Measurements from ENCODE around the gene DPP3. TPM values are rescaled to one million over a fixed set of nuclear protein-coding genes. Genes with fewer than 3 reads are reported as not detected.

Gene DPP3
- total and polyA plus RNA-seq, 2 donors (not counting 1 experiment from before 2014, with no cell fraction given), result 21.5 to 40.6 TPM

GRCh38 chr11:66529655-66530054, 49.4 kb downstream of the DPP3 start:
- no peaks in the 10 kb centered on the region for H3K79me2 ChIP-seq (ENCODE audit: control insufficient read depth, insufficient read depth, low read length)
- 97% methylated on average over 10 of the region's 13 CpGs for WGBS (ENCODE audit: insufficient coverage)
- H3K4me1 ChIP-seq (ENCODE audit: control insufficient read depth in 2 of 2, insufficient read depth in 2 of 2, low read length in 2 of 2), result no peaks in the 10 kb centered on the region
- H3K4me3 Mint-ChIP-seq, result no peak overlapping the region
- H3K4me2 ChIP-seq (replicated peaks; ENCODE audit: low read depth, low read length, poor library complexity, severe bottlenecking), result no peak overlapping the region
- H3K9ac ChIP-seq (ENCODE audit: low read length), result no peak overlapping the region
- no peak for TF ChIP-seq EZH2 (IDR thresholded peaks at IDR 0.05; ENCODE audit: borderline replicate concordance, insufficient read depth, low read depth, low read length, poor library complexity, severe bottlenecking)
- TF ChIP-seq, protein P1, sequence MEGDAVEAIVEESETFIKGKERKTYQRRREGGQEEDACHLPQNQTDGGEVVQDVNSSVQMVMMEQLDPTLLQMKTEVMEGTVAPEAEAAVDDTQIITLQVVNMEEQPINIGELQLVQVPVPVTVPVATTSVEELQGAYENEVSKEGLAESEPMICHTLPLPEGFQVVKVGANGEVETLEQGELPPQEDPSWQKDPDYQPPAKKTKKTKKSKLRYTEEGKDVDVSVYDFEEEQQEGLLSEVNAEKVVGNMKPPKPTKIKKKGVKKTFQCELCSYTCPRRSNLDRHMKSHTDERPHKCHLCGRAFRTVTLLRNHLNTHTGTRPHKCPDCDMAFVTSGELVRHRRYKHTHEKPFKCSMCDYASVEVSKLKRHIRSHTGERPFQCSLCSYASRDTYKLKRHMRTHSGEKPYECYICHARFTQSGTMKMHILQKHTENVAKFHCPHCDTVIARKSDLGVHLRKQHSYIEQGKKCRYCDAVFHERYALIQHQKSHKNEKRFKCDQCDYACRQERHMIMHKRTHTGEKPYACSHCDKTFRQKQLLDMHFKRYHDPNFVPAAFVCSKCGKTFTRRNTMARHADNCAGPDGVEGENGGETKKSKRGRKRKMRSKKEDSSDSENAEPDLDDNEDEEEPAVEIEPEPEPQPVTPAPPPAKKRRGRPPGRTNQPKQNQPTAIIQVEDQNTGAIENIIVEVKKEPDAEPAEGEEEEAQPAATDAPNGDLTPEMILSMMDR (IDR thresholded peaks at IDR 0.05), result no peak
- ATAC-seq (ENCODE audit: low read depth) (no peak), DNase-seq (no peak)
- no peaks in the 10 kb centered on the region for H4K20me1 ChIP-seq (ENCODE audit: control insufficient read depth, insufficient read depth, low read length, poor library complexity, severe bottlenecking)
- ChIA-PET CTCF (no interaction called here), POLR2A (no interaction called here)
- H3K4me1 Mint-ChIP-seq, result no peaks in the 10 kb centered on the region
- no peak overlapping the region for H3K27ac Mint-ChIP-seq
- intact Hi-C loops (cut with micrococcal nuclease), result no loop called here
- H3K36me3 ChIP-seq (replicated peaks in 1 of 2; ENCODE audit: control extremely low read depth in 1 of 2, control insufficient read depth in 1 of 2, extremely low read depth in 1 of 2, insufficient read depth in 2 of 2, low read length in 1 of 2), result peaks cover 0 to 19% of the 10 kb centered on the region in 2 experiments
- no peak overlapping the region for H3K27ac ChIP-seq (ENCODE audit: low read length in 2 of 2)
- H3K4me3 ChIP-seq (ENCODE audit: control extremely low read depth in 1 of 5, extremely low read depth in 1 of 5, insufficient read depth in 1 of 5, low read depth in 2 of 5, low read length in 4 of 5), result no peak overlapping the region
- no peaks in the 10 kb centered on the region for H3K9me3 ChIP-seq (ENCODE audit: control extremely low read depth in 1 of 3, control insufficient read depth in 2 of 3, insufficient read depth in 1 of 3, low read length in 2 of 3)
- H3K9me3 Mint-ChIP-seq (ENCODE audit: insufficient read depth), result no peaks in the 10 kb centered on the region
- no peaks in the 10 kb centered on the region for H3K27me3 Mint-ChIP-seq
- no peaks in the 10 kb centered on the region for H3K27me3 ChIP-seq (replicated peaks in 1 of 4; ENCODE audit: control extremely low read depth in 1 of 4, control insufficient read depth in 3 of 4, insufficient read depth in 4 of 4, low read length in 3 of 4)
- no peak overlapping the region for H2AFZ ChIP-seq (ENCODE audit: insufficient read depth, low read depth, low read length, poor library complexity, severe bottlenecking)

DNA sequence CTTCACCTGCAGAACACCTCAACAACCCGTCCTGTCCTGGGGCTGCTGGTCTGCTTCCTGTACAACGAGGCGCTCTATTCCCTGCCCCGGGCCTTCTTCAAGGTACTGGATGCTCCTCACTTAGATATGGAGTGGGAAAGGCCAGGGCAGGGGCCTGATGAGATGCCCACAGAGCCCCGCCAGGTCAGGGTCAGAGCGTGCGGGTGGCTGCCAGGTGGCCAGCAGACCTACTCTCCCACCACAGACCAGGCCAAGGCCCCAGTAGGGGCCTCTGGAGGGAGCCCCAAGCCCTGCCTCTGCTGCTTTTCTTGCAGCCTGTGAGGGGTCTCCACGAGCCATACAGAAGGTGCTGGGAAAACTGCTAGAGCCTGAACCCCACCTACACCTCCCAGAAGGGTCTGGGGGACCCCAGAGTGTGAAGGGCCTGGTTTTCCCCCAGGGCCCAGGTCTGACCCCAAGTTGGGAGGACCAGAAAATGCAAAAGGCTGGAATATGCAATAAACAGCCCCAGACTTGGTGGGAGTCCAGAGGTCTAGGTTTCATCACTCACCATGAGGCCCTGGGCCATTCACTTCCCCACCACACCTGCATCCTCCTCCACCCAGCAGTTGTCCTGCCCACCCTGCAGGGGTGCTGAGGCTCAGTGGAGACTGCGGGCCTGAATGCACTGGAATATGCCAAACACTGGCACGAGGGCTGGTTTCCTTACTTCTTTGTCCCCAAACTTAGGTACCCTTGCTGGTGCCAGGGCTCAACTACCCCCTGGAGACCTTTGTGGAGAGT, 50.9 kb downstream of the DPP3 start:
- peaks cover 1 to 17% of the 10 kb centered on the region in 2 experiments for H3K36me3 ChIP-seq (replicated peaks in 1 of 2; ENCODE audit: control extremely low read depth in 1 of 2, control insufficient read depth in 1 of 2, extremely low read depth in 1 of 2, insufficient read depth in 2 of 2, low read length in 1 of 2)
- H3K4me2 ChIP-seq (replicated peaks; ENCODE audit: low read depth, low read length, poor library complexity, severe bottlenecking), result no peak overlapping the region
- H3K9me3 ChIP-seq (ENCODE audit: control extremely low read depth in 1 of 3, control insufficient read depth in 2 of 3, insufficient read depth in 1 of 3, low read length in 2 of 3), result no peaks in the 10 kb centered on the region
- ChIA-PET POLR2A (no interaction called here), CTCF (no interaction called here)
- Mint-ChIP-seq H3K4me1 (no peaks in the 10 kb centered on the region), H3K27me3 (no peaks in the 10 kb centered on the region), H3K4me3 (no peak overlapping the region), H3K27ac (no peak overlapping the region), H3K9me3 (ENCODE audit: insufficient read depth) (no peaks in the 10 kb centered on the region)
- no peak overlapping the region for H3K4me3 ChIP-seq (ENCODE audit: control extremely low read depth in 1 of 5, extremely low read depth in 1 of 5, insufficient read depth in 1 of 5, low read depth in 2 of 5, low read length in 4 of 5)
- no peaks in the 10 kb centered on the region for H3K79me2 ChIP-seq (ENCODE audit: control insufficient read depth, insufficient read depth, low read length)
- 92% methylated on average over 6 of the region's 10 CpGs for WGBS (ENCODE audit: insufficient coverage)
- H3K27me3 ChIP-seq (replicated peaks in 1 of 4; ENCODE audit: control extremely low read depth in 1 of 4, control insufficient read depth in 3 of 4, insufficient read depth in 4 of 4, low read length in 3 of 4), result no peaks in the 10 kb centered on the region
- TF ChIP-seq EZH2 (IDR thresholded peaks at IDR 0.05; ENCODE audit: borderline replicate concordance, insufficient read depth, low read depth, low read length, poor library complexity, severe bottlenecking), result no peak
- TF ChIP-seq, protein P1 (IDR thresholded peaks at IDR 0.05), result no peak
- H3K9ac ChIP-seq (ENCODE audit: low read length), result no peak overlapping the region
- no peak for ATAC-seq (ENCODE audit: low read depth)
- no peak overlapping the region for H2AFZ ChIP-seq (ENCODE audit: insufficient read depth, low read depth, low read length, poor library complexity, severe bottlenecking)
- no peak for DNase-seq
- no peaks in the 10 kb centered on the region for H4K20me1 ChIP-seq (ENCODE audit: control insufficient read depth, insufficient read depth, low read length, poor library complexity, severe bottlenecking)
- no peak overlapping the region for H3K27ac ChIP-seq (ENCODE audit: low read length in 2 of 2)
- intact Hi-C loops (cut with micrococcal nuclease), result no loop called here
- no peaks in the 10 kb centered on the region for H3K4me1 ChIP-seq (ENCODE audit: control insufficient read depth in 2 of 2, insufficient read depth in 2 of 2, low read length in 2 of 2)

Measured in B cell (primary cell).